ENCODE data around the gene BCL11A. TPM values are rescaled to one million over a fixed set of nuclear protein-coding genes. Genes with fewer than 3 reads are reported as not detected.
A peak's percentile ranks its signal among the peaks of the same experiment; 100 is the strongest.

Gene BCL11A
- total RNA-seq, 2 donors from 2014 or later, result 14.3 to 16.2 TPM

DNA sequence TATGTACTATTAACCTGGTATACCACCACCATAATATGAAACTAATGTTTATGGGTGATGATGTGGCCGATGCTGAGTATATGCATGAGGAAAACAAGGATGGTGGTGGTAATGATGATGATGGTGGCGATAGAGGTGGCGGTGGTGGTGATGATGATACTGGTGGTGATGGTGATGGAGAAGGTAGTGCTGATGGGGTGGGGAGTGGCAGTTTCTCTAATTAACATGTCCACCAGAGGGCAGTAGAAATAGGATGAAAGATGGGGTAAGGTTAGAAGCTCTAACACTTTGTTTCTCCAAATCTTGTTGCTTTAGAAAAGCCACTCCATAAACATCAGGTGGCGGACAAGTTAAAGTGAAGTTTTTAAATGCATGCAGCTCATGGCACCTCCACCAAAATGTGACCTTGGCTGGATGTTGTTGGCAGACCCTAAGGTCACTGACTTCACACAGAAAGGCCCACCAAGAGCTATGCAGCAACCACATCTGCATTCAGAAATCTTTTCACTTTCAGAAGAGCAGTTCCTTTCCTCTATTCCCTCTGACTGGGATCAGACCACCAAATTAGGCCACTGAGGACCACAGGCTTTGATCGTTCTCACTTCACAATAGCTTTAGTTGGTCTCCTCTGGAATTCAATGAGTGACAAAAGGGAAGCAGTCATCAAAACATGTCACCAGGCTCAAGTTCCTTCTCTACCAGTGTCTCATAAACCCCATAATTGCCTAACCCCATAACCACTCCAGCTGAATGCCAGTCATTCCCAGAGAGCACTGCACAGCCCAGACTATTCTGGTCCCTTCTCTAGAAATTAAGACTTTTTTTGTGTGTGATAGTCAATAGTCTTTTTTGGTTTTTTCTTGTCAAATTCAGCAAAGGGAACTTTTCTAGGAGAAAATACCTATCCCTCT is 7.5 kb upstream of the BCL11A start:
- peak; percentile 14 to 77 (median 61) for TF ChIP-seq CTCF (IDR thresholded peaks at IDR 0.05)
- TF ChIP-seq POLR2A (IDR thresholded peaks at IDR 0.05), result no peak
- Histone ChIP-seq H3K27me3 (no peaks in the 10 kb centered on the region), H3K36me3 (replicated peaks in 1 of 2; ENCODE audit: insufficient read depth in 1 of 2, low read depth in 2 of 2) (no peaks in the 10 kb centered on the region), H3K4me1 (peaks cover 14% of the 10 kb centered on the region), H3K27ac (no peak overlapping the region), H3K9me3 (no peaks in the 10 kb centered on the region), H3K4me3 (no peak overlapping the region)
- 46 to 51% methylated on average over 5 of the region's 5 CpGs for WGBS, 2 donors
- intact Hi-C loops (cut with DNase I), result no loop called here
- DNase-seq (no peak), ATAC-seq (peak; percentile 65)

DNA sequence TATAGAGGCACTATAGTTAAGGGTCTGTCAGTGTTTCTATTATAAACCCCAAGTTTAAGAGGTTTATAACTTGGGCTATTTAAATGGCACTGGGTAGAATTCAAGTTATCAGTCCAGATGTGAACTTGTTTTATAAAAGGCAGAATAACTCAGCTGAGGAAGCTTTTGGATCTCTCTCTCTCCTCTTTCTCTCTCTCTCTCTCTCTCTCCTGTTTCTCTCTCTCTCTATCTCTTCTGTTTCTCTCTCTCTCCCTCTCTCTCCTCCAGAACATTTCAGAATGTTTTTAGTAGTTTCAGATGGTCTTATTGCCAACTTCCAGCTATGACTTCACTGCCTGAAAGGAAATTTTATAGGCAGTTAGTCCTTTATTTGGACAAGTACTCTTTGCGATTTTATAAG is 6.4 kb upstream of the BCL11A start:
- Histone ChIP-seq H3K27ac (no peak overlapping the region), H3K36me3 (replicated peaks in 1 of 2; ENCODE audit: insufficient read depth in 1 of 2, low read depth in 2 of 2) (no peaks in the 10 kb centered on the region), H3K9me3 (no peaks in the 10 kb centered on the region), H3K27me3 (no peaks in the 10 kb centered on the region), H3K4me1 (peaks cover 20% of the 10 kb centered on the region), H3K4me3 (no peak overlapping the region)
- no peak for TF ChIP-seq POLR2A (IDR thresholded peaks at IDR 0.05)
- TF ChIP-seq CTCF (IDR thresholded peaks at IDR 0.05), result no peak
- DNase-seq (no peak), ATAC-seq (no peak)
- intact Hi-C loops (cut with DNase I), result no loop called here
- WGBS, 2 donors, result 30 to 60% methylated on average over 1 of the region's 1 CpG

DNA sequence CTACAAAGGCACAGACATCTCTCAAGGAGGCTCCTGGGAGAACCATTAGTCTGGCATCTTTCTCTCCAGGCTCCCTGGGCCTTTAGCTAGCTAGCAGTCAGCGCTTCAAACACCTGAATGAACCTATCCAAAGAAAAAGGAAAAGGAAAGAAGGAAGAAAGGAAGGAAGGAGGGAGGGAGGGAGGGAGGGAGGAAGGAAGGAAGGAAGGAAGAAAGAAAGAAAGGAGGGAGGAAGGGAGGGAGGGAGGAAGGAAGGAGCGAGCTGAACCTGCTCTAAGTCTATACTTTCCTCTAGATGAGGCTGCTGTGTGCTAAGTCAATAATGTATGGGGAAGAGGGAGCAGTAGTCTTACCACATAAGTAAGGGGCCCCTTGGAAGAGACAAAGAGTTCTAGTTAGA is 5.1 kb upstream of the BCL11A start:
- 80 to 86% methylated on average over 2 of the region's 2 CpGs for WGBS, 2 donors
- no peaks in the 10 kb centered on the region for H3K9me3 ChIP-seq
- TF ChIP-seq POLR2A (IDR thresholded peaks at IDR 0.05), result no peak
- TF ChIP-seq CTCF (IDR thresholded peaks at IDR 0.05), result no peak
- no peaks in the 10 kb centered on the region for H3K36me3 ChIP-seq (replicated peaks in 1 of 2; ENCODE audit: insufficient read depth in 1 of 2, low read depth in 2 of 2)
- H3K27ac ChIP-seq, result no peak overlapping the region
- H3K27me3 ChIP-seq, result no peaks in the 10 kb centered on the region
- DNase-seq, result no peak
- no peak for ATAC-seq
- peaks cover 20% of the 10 kb centered on the region for H3K4me1 ChIP-seq
- intact Hi-C loops (cut with DNase I), result no loop called here
- H3K4me3 ChIP-seq, result no peak overlapping the region

DNA sequence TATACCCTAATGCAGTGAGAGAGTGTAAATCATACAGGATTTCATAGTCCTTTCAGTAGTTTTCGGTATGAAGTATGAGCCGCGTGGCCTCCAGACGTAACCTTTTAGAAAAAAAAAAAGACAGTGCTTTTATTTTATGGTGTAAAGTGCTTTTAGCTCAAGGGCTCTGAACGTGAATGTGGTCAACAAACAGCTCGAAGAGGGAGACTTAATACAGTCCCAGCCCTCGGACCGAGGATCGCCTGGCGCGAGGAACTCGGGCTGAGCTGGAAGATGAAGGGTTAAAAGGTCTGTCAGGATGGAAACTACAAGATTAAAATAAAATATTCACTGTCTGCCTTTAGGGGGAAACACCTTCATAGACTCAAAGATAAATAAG is 4.0 kb upstream of the BCL11A start:
- no peaks in the 10 kb centered on the region for H3K36me3 ChIP-seq (replicated peaks in 1 of 2; ENCODE audit: insufficient read depth in 1 of 2, low read depth in 2 of 2)
- H3K27ac ChIP-seq, result no peak overlapping the region
- ATAC-seq (no peak), DNase-seq (no peak)
- TF ChIP-seq CTCF (IDR thresholded peaks at IDR 0.05), result no peak
- TF ChIP-seq POLR2A (IDR thresholded peaks at IDR 0.05), result no peak
- intact Hi-C loops (cut with DNase I), result no loop called here
- no peaks in the 10 kb centered on the region for H3K27me3 ChIP-seq
- WGBS, 2 donors, result 48 to 62% methylated on average over 12 of the region's 12 CpGs
- no peak overlapping the region for H3K4me3 ChIP-seq
- no peaks in the 10 kb centered on the region for H3K9me3 ChIP-seq
- H3K4me1 ChIP-seq, result peaks cover 20% of the 10 kb centered on the region
